Measurements from ENCODE around the gene MYO9A. TPM values are rescaled to one million over a fixed set of nuclear protein-coding genes. Genes with fewer than 3 reads are reported as not detected.
"Not testable (repeated sequence)": the region's sequence is repeated elsewhere in the genome, so short reads cannot be mapped to it uniquely, and the experiment has no call there.

MYO9A gene
- total RNA-seq, 1 experiment from 2014 or later: 23.0 TPM

DNA sequence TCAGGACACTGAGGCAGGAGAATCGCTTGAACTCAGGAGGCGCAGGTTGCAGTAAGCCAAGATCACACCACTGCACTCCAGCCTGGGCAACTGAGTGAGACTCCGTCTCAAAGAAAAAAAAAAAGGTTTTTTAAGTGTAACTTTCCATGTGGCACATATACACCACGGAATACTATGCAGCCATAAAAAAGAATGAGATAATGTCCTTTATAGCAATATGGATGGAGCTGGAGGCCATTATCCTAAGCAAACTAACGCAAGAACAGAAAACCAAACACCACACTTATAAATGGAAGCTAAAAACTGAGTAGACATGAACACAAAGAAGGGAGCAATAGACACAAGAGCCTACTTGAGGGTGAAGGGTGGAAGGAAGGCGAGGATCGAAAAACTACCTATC lies 64.7 kb downstream of the MYO9A start:
- CTCF ChIA-PET; DNase-seq (ENCODE audit: low read depth, low spot score); H3K9me2 ChIP-seq (ENCODE audit: insufficient read depth); H3K9me3 ChIP-seq (ENCODE audit: control insufficient read depth in 1 of 2, insufficient read depth in 1 of 2, low read depth in 1 of 2, low read length in 2 of 2); H2AFZ ChIP-seq (ENCODE audit: low read depth, low read length, poor library complexity, severe bottlenecking); H4K20me1 ChIP-seq (ENCODE audit: insufficient read depth); H3K4me1 ChIP-seq (ENCODE audit: control insufficient read depth in 1 of 2, insufficient read depth in 2 of 2, low read length in 2 of 2); H3K27me3 ChIP-seq (ENCODE audit: insufficient read depth, low read length); H3K9ac ChIP-seq (ENCODE audit: low read length); RAD21 ChIA-PET (ENCODE audit: low non-redundant PET in 1 of 2, low total read pairs in 2 of 2, uncharacterized antibody in 2 of 2, unreplicated experiment in 2 of 2); H3K4me3 ChIP-seq (replicated peaks in 1 of 2; ENCODE audit: low read depth in 1 of 2, low read length in 2 of 2); H3K27ac ChIP-seq (ENCODE audit: low read depth, low read length); POLR2A ChIA-PET; BruUV-seq (replicated peaks); H3K79me2 ChIP-seq (ENCODE audit: insufficient read depth, low read length); intact Hi-C loops (cut with micrococcal nuclease); H3K4me2 ChIP-seq (ENCODE audit: low read length); H3K36me3 ChIP-seq (ENCODE audit: control insufficient read depth in 1 of 2, insufficient read depth in 2 of 2, low read length in 2 of 2); ATAC-seq: not testable (repeated sequence)

DNA sequence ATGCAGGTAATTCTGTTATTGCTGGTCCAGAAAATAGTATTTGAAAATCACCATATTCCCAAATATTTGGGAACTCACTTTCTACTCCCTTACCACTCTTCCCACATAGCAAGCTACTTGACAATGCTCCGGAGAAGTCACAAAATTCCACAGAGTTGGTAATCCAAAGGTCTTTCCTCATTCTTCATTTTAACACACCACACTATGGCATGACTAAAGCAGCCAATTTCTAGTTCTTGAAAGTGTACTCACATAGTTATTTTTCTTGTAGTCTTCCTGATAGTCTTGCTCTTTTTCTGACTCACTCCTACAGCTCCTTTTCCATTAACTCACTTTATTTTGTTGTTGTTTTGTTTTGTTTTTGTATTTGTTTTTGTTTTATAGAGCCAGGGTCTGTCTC lies 67.2 kb downstream of the MYO9A start:
- no peak overlapping the region for H3K9ac ChIP-seq (ENCODE audit: low read length)
- intact Hi-C loops (cut with micrococcal nuclease): no loop called here
- no peak for TF ChIP-seq CBX3 (IDR thresholded peaks at IDR 0.05; ENCODE audit: low read depth)
- DNase-seq (ENCODE audit: low read depth, low spot score): no peak
- ATAC-seq: no peak
- no peak overlapping the region for H3K27ac ChIP-seq (ENCODE audit: low read depth, low read length)
- BruUV-seq (replicated peaks): no TSS peak
- no peaks in the 10 kb centered on the region for H3K79me2 ChIP-seq (ENCODE audit: insufficient read depth, low read length)
- POLR2A ChIA-PET: no interaction called here
- RAD21 ChIA-PET (ENCODE audit: low non-redundant PET in 1 of 2, low total read pairs in 2 of 2, uncharacterized antibody in 2 of 2, unreplicated experiment in 2 of 2): no interaction called here
- H3K4me3 ChIP-seq (replicated peaks in 1 of 2; ENCODE audit: low read depth in 1 of 2, low read length in 2 of 2): no peak overlapping the region
- no peaks in the 10 kb centered on the region for H4K20me1 ChIP-seq (ENCODE audit: insufficient read depth)
- no peak overlapping the region for H3K4me2 ChIP-seq (ENCODE audit: low read length)
- no peaks in the 10 kb centered on the region for H3K36me3 ChIP-seq (ENCODE audit: control insufficient read depth in 1 of 2, insufficient read depth in 2 of 2, low read length in 2 of 2)
- no peak overlapping the region for H2AFZ ChIP-seq (ENCODE audit: low read depth, low read length, poor library complexity, severe bottlenecking)
- H3K9me3 ChIP-seq (ENCODE audit: control insufficient read depth in 1 of 2, insufficient read depth in 1 of 2, low read depth in 1 of 2, low read length in 2 of 2): no peaks in the 10 kb centered on the region; a peak in 1 of 4 replicates
- 0 out of 2 replicates have a peak, but pooled peaks cover 3% of the 10 kb centered on the region for H3K9me2 ChIP-seq (ENCODE audit: insufficient read depth)
- H3K27me3 ChIP-seq (ENCODE audit: insufficient read depth, low read length): no peaks in the 10 kb centered on the region
- no peaks in the 10 kb centered on the region for H3K4me1 ChIP-seq (ENCODE audit: control insufficient read depth in 1 of 2, insufficient read depth in 2 of 2, low read length in 2 of 2)
- CTCF ChIA-PET: no interaction called here

DNA sequence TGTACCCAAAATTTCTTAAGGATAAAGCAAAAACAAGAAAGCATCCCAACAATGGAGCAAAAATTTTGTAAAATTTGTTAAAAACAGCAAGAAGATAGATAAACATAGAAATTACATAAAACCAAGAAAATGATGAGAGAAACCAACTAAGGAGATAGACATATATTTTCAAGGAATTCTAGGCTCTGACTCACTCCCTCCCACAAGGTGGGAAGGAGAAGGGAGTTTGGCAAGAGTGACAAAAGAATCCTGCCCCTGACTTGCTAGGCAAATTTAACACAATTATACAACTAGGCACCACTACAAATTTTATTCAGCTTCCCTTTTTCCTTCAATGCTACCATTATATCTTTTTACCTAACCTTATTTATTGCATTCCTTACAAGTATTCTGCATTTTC lies 70.9 kb downstream of the MYO9A start:
- TF ChIP-seq JUND (IDR thresholded peaks at IDR 0.05) (no peak), POLR2A (IDR thresholded peaks at IDR 0.05; ENCODE audit: borderline replicate concordance, extremely low read depth, insufficient read depth, insufficient read length) (no peak), SRF (IDR thresholded peaks at IDR 0.05; ENCODE audit: low read depth) (no peak), CEBPB (IDR thresholded peaks at IDR 0.05; ENCODE audit: low read depth) (no peak)
- TF ChIP-seq, protein P1, sequence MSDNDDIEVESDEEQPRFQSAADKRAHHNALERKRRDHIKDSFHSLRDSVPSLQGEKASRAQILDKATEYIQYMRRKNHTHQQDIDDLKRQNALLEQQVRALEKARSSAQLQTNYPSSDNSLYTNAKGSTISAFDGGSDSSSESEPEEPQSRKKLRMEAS (IDR thresholded peaks at IDR 0.05): no peak
- H3K36me3 ChIP-seq (ENCODE audit: control insufficient read depth in 1 of 2, insufficient read depth in 2 of 2, low read length in 2 of 2): no peaks in the 10 kb centered on the region
- ChIA-PET RAD21 (ENCODE audit: low non-redundant PET in 1 of 2, low total read pairs in 2 of 2, uncharacterized antibody in 2 of 2, unreplicated experiment in 2 of 2) (no interaction called here), CTCF (no interaction called here), POLR2A (no interaction called here)
- H4K20me1 ChIP-seq (ENCODE audit: insufficient read depth): no peaks in the 10 kb centered on the region
- no peak for DNase-seq (ENCODE audit: low read depth, low spot score)
- H3K4me3 ChIP-seq (replicated peaks in 1 of 2; ENCODE audit: low read depth in 1 of 2, low read length in 2 of 2): no peak overlapping the region
- BruUV-seq (replicated peaks): no TSS peak
- no peaks in the 10 kb centered on the region for H3K9me3 ChIP-seq (ENCODE audit: control insufficient read depth in 1 of 2, insufficient read depth in 1 of 2, low read depth in 1 of 2, low read length in 2 of 2)
- H3K27me3 ChIP-seq (ENCODE audit: insufficient read depth, low read length): no peaks in the 10 kb centered on the region
- intact Hi-C loops (cut with micrococcal nuclease): no loop called here
- no peaks in the 10 kb centered on the region for H3K79me2 ChIP-seq (ENCODE audit: insufficient read depth, low read length)
- no peaks in the 10 kb centered on the region for H3K9me2 ChIP-seq (ENCODE audit: insufficient read depth)
- H3K9ac ChIP-seq (ENCODE audit: low read length): no peak overlapping the region
- H3K4me2 ChIP-seq (ENCODE audit: low read length): no peak overlapping the region
- no peak overlapping the region for H2AFZ ChIP-seq (ENCODE audit: low read depth, low read length, poor library complexity, severe bottlenecking)
- ATAC-seq: no peak
- no peak overlapping the region for H3K27ac ChIP-seq (ENCODE audit: low read depth, low read length)
- no peaks in the 10 kb centered on the region for H3K4me1 ChIP-seq (ENCODE audit: control insufficient read depth in 1 of 2, insufficient read depth in 2 of 2, low read length in 2 of 2)
